ENCODE measurements around the gene NPM3. TPM values are rescaled to one million over a fixed set of nuclear protein-coding genes. Genes with fewer than 3 reads are reported as not detected.

The NPM3 gene
- total and polyA plus RNA-seq, 2 of the 13 experiments (the other 11 are each of a cell fraction or from before 2014, with no cell fraction given), result 47.6 to 129 TPM

DNA sequence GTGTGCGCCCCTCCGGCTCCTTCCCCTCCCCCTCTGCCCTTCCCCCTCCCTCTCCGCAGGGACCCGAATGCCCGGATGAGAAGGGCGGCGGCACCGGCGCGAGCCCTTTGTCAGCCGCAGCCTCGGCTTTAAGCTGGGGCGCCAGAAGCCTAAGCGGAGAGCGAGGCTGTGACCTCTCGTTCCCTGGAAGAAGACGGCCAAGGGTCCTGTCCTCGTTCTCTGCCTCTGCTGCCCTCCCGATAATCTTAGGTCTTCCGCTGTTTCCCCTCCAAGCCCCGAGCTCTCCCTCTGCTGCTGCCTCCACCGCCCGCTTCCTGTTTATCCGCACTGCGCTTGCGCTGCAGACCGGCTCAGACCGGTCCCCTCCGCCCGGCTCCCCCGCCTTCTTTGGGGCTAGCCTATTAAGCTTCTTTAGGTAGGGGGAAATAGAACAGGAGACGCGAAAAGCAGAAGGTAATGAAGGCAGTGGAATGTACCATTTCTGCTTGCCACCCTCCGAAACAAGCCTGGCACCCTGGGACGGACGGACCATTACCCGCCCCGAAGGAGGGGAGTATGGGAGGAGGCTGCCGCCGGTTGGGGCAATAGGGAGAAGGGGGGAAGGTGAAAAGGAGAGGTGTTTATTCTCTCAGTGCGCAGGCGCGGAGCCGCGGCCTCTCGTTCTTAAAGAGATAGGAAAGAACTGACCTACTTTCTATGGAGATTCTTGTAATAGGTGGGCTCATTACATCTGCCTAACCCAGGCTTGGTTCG, 35.0 kb upstream of the NPM3 start, which contains the start of gene OGA (continued):
- no peak for TF ChIP-seq SRSF4 (IDR thresholded peaks at IDR 0.05; ENCODE audit: low read depth, low read length, poor library complexity, severe bottlenecking)
- no peak; the same call in 1 of the 2 replicates for TF ChIP-seq ZMAT3 (CRISPR knock-in tag; conservative IDR thresholded peaks at IDR 0.05)
- 0 out of 2 replicates have a peak, but pooled peaks have one; percentile 84 for TF ChIP-seq NCOA1 (CRISPR knock-in tag; IDR thresholded peaks at IDR 0.05)
- no peak for TF ChIP-seq SUZ12 (IDR thresholded peaks at IDR 0.05; ENCODE audit: low read depth, low read length)
- no peak for TF ChIP-seq NFYC (CRISPR knock-in tag; IDR thresholded peaks at IDR 0.05)
- TF ChIP-seq, protein P1, sequence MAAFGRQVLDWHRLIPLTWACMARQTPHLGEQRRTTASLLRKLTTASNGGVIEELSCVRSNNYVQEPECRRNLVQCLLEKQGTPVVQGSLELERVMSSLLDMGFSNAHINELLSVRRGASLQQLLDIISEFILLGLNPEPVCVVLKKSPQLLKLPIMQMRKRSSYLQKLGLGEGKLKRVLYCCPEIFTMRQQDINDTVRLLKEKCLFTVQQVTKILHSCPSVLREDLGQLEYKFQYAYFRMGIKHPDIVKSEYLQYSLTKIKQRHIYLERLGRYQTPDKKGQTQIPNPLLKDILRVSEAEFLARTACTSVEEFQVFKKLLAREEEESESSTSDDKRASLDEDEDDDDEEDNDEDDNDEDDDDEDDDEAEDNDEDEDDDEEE (CRISPR knock-in tag; IDR thresholded peaks at IDR 0.05), result no peak
- peak; percentile 85 to 87 for TF ChIP-seq POLR2A (IDR thresholded peaks at IDR 0.05; ENCODE audit: insufficient read depth in 1 of 2, low read depth in 2 of 2, low read length in 2 of 2)
- no peak for TF ChIP-seq ZNF121 (CRISPR knock-in tag; IDR thresholded peaks at IDR 0.05)
- TF ChIP-seq, protein P2, sequence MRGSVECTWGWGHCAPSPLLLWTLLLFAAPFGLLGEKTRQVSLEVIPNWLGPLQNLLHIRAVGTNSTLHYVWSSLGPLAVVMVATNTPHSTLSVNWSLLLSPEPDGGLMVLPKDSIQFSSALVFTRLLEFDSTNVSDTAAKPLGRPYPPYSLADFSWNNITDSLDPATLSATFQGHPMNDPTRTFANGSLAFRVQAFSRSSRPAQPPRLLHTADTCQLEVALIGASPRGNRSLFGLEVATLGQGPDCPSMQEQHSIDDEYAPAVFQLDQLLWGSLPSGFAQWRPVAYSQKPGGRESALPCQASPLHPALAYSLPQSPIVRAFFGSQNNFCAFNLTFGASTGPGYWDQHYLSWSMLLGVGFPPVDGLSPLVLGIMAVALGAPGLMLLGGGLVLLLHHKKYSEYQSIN (CRISPR knock-in tag; IDR thresholded peaks at IDR 0.05; ENCODE audit: borderline replicate concordance), result no peak
- TF ChIP-seq CENPX (CRISPR knock-in tag; IDR thresholded peaks at IDR 0.05), result no peak
- TF ChIP-seq TEAD3 (CRISPR knock-in tag; optimal IDR thresholded peaks at IDR 0.05; ENCODE audit: borderline replicate concordance), result no peak
- TF ChIP-seq ZNF382 (CRISPR knock-in tag; IDR thresholded peaks at IDR 0.05; ENCODE audit: borderline replicate concordance), result no peak
- TF ChIP-seq, protein P3, sequence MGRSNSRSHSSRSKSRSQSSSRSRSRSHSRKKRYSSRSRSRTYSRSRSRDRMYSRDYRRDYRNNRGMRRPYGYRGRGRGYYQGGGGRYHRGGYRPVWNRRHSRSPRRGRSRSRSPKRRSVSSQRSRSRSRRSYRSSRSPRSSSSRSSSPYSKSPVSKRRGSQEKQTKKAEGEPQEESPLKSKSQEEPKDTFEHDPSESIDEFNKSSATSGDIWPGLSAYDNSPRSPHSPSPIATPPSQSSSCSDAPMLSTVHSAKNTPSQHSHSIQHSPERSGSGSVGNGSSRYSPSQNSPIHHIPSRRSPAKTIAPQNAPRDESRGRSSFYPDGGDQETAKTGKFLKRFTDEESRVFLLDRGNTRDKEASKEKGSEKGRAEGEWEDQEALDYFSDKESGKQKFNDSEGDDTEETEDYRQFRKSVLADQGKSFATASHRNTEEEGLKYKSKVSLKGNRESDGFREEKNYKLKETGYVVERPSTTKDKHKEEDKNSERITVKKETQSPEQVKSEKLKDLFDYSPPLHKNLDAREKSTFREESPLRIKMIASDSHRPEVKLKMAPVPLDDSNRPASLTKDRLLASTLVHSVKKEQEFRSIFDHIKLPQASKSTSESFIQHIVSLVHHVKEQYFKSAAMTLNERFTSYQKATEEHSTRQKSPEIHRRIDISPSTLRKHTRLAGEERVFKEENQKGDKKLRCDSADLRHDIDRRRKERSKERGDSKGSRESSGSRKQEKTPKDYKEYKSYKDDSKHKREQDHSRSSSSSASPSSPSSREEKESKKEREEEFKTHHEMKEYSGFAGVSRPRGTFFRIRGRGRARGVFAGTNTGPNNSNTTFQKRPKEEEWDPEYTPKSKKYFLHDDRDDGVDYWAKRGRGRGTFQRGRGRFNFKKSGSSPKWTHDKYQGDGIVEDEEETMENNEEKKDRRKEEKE (IDR thresholded peaks at IDR 0.05), result no peak
- TF ChIP-seq KLF6 (CRISPR knock-in tag; IDR thresholded peaks at IDR 0.05), result no peak; the same call in none of the 2 replicates
- TF ChIP-seq ZNF460 (CRISPR knock-in tag; IDR thresholded peaks at IDR 0.05; ENCODE audit: borderline replicate concordance), result no peak; the same call in 1 of the 2 replicates
- TF ChIP-seq ZNF343 (CRISPR knock-in tag; IDR thresholded peaks at IDR 0.05), result no peak
- TF ChIP-seq NR3C1 (CRISPR knock-in tag; IDR thresholded peaks at IDR 0.05), result no peak
- no peak for TF ChIP-seq ZKSCAN8 (CRISPR knock-in tag; IDR thresholded peaks at IDR 0.05; ENCODE audit: borderline replicate concordance)
- TF ChIP-seq, protein P4, sequence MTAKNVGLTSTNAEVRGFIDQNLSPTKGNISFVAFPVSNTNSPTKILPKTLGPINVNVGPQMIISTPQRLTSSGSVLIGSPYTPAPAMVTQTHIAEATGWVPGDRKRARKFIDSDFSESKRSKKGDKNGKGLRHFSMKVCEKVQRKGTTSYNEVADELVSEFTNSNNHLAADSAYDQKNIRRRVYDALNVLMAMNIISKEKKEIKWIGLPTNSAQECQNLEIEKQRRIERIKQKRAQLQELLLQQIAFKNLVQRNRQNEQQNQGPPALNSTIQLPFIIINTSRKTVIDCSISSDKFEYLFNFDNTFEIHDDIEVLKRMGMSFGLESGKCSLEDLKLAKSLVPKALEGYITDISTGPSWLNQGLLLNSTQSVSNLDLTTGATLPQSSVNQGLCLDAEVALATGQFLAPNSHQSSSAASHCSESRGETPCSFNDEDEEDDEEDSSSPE (CRISPR knock-in tag; IDR thresholded peaks at IDR 0.05), result no peak
- no peak for TF ChIP-seq ZNF292 (CRISPR knock-in tag; IDR thresholded peaks at IDR 0.05; ENCODE audit: borderline replicate concordance, low read depth)
- TF ChIP-seq, protein P5, sequence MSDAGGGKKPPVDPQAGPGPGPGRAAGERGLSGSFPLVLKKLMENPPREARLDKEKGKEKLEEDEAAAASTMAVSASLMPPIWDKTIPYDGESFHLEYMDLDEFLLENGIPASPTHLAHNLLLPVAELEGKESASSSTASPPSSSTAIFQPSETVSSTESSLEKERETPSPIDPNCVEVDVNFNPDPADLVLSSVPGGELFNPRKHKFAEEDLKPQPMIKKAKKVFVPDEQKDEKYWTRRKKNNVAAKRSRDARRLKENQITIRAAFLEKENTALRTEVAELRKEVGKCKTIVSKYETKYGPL (CRISPR knock-in tag; IDR thresholded peaks at IDR 0.05), result no peak
- no peak for TF ChIP-seq ZNF331 (CRISPR knock-in tag; IDR thresholded peaks at IDR 0.05)
- TF ChIP-seq AGO1 (IDR thresholded peaks at IDR 0.05; ENCODE audit: low read depth, low read length, poor library complexity, severe bottlenecking), result no peak
- TF ChIP-seq MTA3 (CRISPR knock-in tag; IDR thresholded peaks at IDR 0.05), result no peak
- TF ChIP-seq NR2F6 (IDR thresholded peaks at IDR 0.05), result no peak
- TF ChIP-seq NR2F6 (CRISPR knock-in tag; IDR thresholded peaks at IDR 0.05), result peak; percentile 37; the same call in 1 of the 2 replicates

All from HepG2 (cell line).